DOHH2 (cell line): ENCODE data around the gene CLEC10A.
A peak's percentile ranks its signal among the peaks of the same experiment; 100 is the strongest.

ENCODE experiments used
- H3F3A ChIP-seq: fragments of 200-600 bp; sonication (generic), shearing (Covaris generic); 2 replicates; pipeline ENCODE4 v1.6.0; 2016; ENCODE audit warnings: antibody characterized with exemption, mild to moderate bottlenecking; ENCODE audit not compliant: control insufficient read depth, insufficient read depth
- H3K27ac ChIP-seq: fragments of 200-600 bp; sonication (generic); 2 replicates; pipeline ENCODE4 v1.5.1; 2014; ENCODE audit warnings: low read depth, mild to moderate bottlenecking, low read length, moderate library complexity
- H3K27me3 ChIP-seq: fragments of 200-600 bp; sonication (generic); 2 replicates; pipeline ENCODE4 v1.6.1; 2014; ENCODE audit warnings: mild to moderate bottlenecking, low read length, mixed read lengths; ENCODE audit not compliant: control insufficient read depth
- H3K36me3 ChIP-seq: fragments of 200-600 bp; sonication (generic); 2 replicates; pipeline ENCODE4 v1.6.1; 2014; ENCODE audit warnings: mild to moderate bottlenecking, low read length, moderate library complexity, mixed read lengths; ENCODE audit not compliant: control insufficient read depth
- H3K4me1 ChIP-seq: fragments of 200-600 bp; sonication (generic); 2 replicates; pipeline ENCODE4 v1.6.1; 2014; ENCODE audit warnings: mild to moderate bottlenecking, low read length, mixed read lengths; ENCODE audit not compliant: control insufficient read depth
- H3K4me2 ChIP-seq: fragments of 200-600 bp; sonication (generic); 2 replicates; pipeline ENCODE4 v1.6.0; 2014; ENCODE audit warnings: mild to moderate bottlenecking, low read length, moderate library complexity
- H3K4me3 ChIP-seq: fragments of 200-600 bp; sonication (generic); 2 replicates; pipeline ENCODE4 v1.5.1; 2014; ENCODE audit warnings: mild to moderate bottlenecking, low read length, mixed read lengths
- H3K79me2 ChIP-seq: fragments of 200-600 bp; sonication (generic); 2 replicates; pipeline ENCODE4 v1.6.1; 2014; ENCODE audit warnings: mild to moderate bottlenecking, low read length, mixed read lengths; ENCODE audit not compliant: control insufficient read depth
- H3K9me2 ChIP-seq: fragments of 200-600 bp; sonication (generic); replicated peaks from 2 replicates; pipeline ENCODE4 v1.6.1; 2014; ENCODE audit warnings: mild to moderate bottlenecking, low read length, mixed read lengths; ENCODE audit not compliant: control insufficient read depth
- H3K9me3 ChIP-seq: fragments of 200-600 bp; sonication (generic); 2 replicates; pipeline ENCODE4 v1.6.1; 2014; ENCODE audit warnings: antibody characterized with exemption, low read length, mixed read lengths; ENCODE audit not compliant: control insufficient read depth, insufficient read depth
- H4K20me1 ChIP-seq: fragments of 200-600 bp; sonication (generic); 2 replicates; pipeline ENCODE4 v1.6.0; 2014; ENCODE audit warnings: low read depth, mild to moderate bottlenecking, antibody characterized with exemption, low read length, moderate library complexity; ENCODE audit not compliant: control insufficient read depth, insufficient read depth
- CTCF ChIP-seq: fragments of 200-600 bp; sonication (generic); IDR thresholded peaks from one replicate; pipeline ENCODE4 v1.5.1; 2014; ENCODE audit warnings: antibody characterized with exemption, mild to moderate bottlenecking, low read depth, low read length; ENCODE audit not compliant: poor library complexity, severe bottlenecking
- EZH2phosphoT487 ChIP-seq: fragments of 200-600 bp; sonication (generic); IDR thresholded peaks from 2 replicates; pipeline ENCODE4 v1.6.1; 2017; ENCODE audit warnings: borderline replicate concordance, mild to moderate bottlenecking, antibody characterized with exemption, low read length, moderate library complexity, mixed read lengths

Gene CLEC10A

GRCh38 chr17:7042501-7043181, 37.4 kb downstream of the CLEC10A start:
- Histone ChIP-seq H3K4me1 (peaks cover 57% of the 10 kb centered on the region), H3K36me3 (peaks cover 8% of the 10 kb centered on the region), H3K79me2 (peaks cover 2% of the 10 kb centered on the region), H3K4me2 (peak overlapping the region; percentile 65), H3K27ac (no peak overlapping the region), H3K9me3 (no peaks in the 10 kb centered on the region), H4K20me1 (no peaks in the 10 kb centered on the region), H3F3A (peaks cover 8% of the 10 kb centered on the region), H3K4me3 (peak overlapping the region; percentile 57), H3K9me2 (no peaks in the 10 kb centered on the region), H3K27me3 (peaks cover 25% of the 10 kb centered on the region)
- TF ChIP-seq EZH2phosphoT487 (no peak), CTCF (no peak)

GRCh38 chr17:7041607-7042500, 38.2 kb downstream of the CLEC10A start:
- Histone ChIP-seq H3K4me3 (no peak overlapping the region), H3F3A (peaks cover 9% of the 10 kb centered on the region), H3K9me3 (no peaks in the 10 kb centered on the region), H3K4me1 (peaks cover 57% of the 10 kb centered on the region), H3K36me3 (peaks cover 8% of the 10 kb centered on the region), H3K79me2 (peaks cover 4% of the 10 kb centered on the region), H3K27ac (no peak overlapping the region), H3K27me3 (peaks cover 25% of the 10 kb centered on the region), H3K9me2 (no peaks in the 10 kb centered on the region), H4K20me1 (no peaks in the 10 kb centered on the region), H3K4me2 (no peak overlapping the region)
- TF ChIP-seq EZH2phosphoT487 (no peak), CTCF (no peak)

DNA sequence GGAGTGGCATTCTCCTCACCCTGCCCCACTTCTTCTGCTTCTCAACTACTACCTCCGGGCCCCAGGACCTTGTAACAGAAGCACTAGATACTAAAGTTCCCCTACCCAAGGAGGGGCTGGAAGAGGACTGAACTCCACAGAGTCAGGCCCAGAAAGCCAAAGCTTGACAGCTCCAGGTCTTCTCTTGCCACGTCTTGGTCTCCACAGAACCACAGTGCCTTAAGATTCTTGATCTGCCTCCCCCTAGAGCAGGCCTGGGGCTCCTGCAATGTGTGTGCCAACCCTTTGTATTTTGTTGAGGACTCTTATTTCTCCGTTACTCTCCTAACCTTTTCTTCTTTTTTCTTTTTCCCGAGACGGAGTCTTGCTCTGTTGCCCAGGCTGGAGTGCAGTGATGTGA, 40.2 kb downstream of the CLEC10A start:
- no peak for TF ChIP-seq EZH2phosphoT487
- TF ChIP-seq CTCF = no peak
- Histone ChIP-seq H3K4me1 (peaks cover 54% of the 10 kb centered on the region), H3K79me2 (peaks cover 20% of the 10 kb centered on the region), H3K36me3 (peaks cover 8% of the 10 kb centered on the region), H3K27me3 (peaks cover 15% of the 10 kb centered on the region), H3F3A (peaks cover 6% of the 10 kb centered on the region; the same call in 1 of the 2 replicates), H3K9me2 (no peaks in the 10 kb centered on the region), H3K27ac (peak overlapping the region; percentile 33), H4K20me1 (no peaks in the 10 kb centered on the region), H3K9me3 (no peaks in the 10 kb centered on the region), H3K4me2 (peak overlapping the region; percentile 88), H3K4me3 (peak overlapping the region; percentile 40)
